Tibial nerve (tissue), 4 donors: ENCODE data around the gene CHN2.

ENCODE experiments used
- EP300 ChIP-seq, 2 donors: sonication (generic); formaldehyde crosslinking; IDR thresholded peaks; one replicate each; pipeline ENCODE4 v1.6.1; 2017; ENCODE audit warnings: antibody characterized with exemption in 2 of 2, mild to moderate bottlenecking in 1 of 2
- POLR2A ChIP-seq, 2 donors: fragments of 450-650 bp; IDR thresholded peaks; one replicate each; pipeline ENCODE4 v1.6.1; 2017; ENCODE audit warnings: antibody characterized with exemption in 2 of 2, mild to moderate bottlenecking in 2 of 2, moderate library complexity in 2 of 2
- TF ChIP-seq, protein P1 (sequence below), 5 experiments: fragments of 200-600 bp in 3 of 5; fragments of 450-650 bp in 2 of 5; sonication (generic) in 3 of 5; IDR thresholded peaks; one replicate each; pipeline ENCODE4 v1.5.1; 2016 to 2019; ENCODE audit warnings: antibody characterized with exemption in 5 of 5, mild to moderate bottlenecking in 3 of 5, moderate library complexity in 2 of 5

DNA sequence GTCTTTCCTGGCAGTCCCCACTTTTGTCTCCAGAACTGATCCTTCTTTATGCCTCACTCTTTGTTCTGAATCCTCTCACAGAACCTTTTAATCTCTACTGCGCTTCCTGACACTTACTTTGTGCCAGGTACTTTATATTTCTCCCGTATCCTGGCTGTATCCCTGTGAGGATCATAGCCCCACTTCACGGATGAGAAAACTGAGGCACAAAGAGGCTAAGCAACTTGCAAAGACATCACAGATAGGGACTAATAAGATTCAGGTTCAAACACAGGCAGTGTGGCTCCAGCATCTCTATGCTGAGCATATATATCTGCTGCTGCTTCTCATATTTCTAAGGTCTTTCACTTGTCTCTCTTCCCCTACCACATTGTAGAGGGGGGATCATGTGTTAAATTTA is 116.7 kb downstream of the CHN2 start:
- TF ChIP-seq, protein P1, sequence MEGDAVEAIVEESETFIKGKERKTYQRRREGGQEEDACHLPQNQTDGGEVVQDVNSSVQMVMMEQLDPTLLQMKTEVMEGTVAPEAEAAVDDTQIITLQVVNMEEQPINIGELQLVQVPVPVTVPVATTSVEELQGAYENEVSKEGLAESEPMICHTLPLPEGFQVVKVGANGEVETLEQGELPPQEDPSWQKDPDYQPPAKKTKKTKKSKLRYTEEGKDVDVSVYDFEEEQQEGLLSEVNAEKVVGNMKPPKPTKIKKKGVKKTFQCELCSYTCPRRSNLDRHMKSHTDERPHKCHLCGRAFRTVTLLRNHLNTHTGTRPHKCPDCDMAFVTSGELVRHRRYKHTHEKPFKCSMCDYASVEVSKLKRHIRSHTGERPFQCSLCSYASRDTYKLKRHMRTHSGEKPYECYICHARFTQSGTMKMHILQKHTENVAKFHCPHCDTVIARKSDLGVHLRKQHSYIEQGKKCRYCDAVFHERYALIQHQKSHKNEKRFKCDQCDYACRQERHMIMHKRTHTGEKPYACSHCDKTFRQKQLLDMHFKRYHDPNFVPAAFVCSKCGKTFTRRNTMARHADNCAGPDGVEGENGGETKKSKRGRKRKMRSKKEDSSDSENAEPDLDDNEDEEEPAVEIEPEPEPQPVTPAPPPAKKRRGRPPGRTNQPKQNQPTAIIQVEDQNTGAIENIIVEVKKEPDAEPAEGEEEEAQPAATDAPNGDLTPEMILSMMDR (IDR thresholded peaks at IDR 0.05), result no peak
- TF ChIP-seq EP300 (IDR thresholded peaks at IDR 0.05), result no peak
- no peak for TF ChIP-seq POLR2A (IDR thresholded peaks at IDR 0.05)
